Gastroesophageal sphincter (tissue), 3 donors: ENCODE results near the gene DGKI.

Experiments
- POLR2A ChIP-seq, 2 donors: fragments of 450-650 bp; IDR thresholded peaks; one replicate each; pipeline ENCODE4 v1.6.1; 2017; ENCODE audit warnings: antibody characterized with exemption in 2 of 2, mild to moderate bottlenecking in 2 of 2, moderate library complexity in 1 of 2
- POLR2AphosphoS5 ChIP-seq: sonication (generic); formaldehyde crosslinking; IDR thresholded peaks from one replicate; pipeline ENCODE4 v1.6.1; 2017; ENCODE audit warnings: antibody characterized with exemption
- TF ChIP-seq, protein P1 (sequence below), 4 experiments: fragments of 200-600 bp in 2 of 4; fragments of 450-650 bp in 2 of 4; sonication (generic) in 1 of 4; IDR thresholded peaks; one replicate each; pipeline ENCODE4 v1.5.1; 2017 to 2019; ENCODE audit warnings: antibody characterized with exemption in 4 of 4, mild to moderate bottlenecking in 2 of 4, moderate library complexity in 2 of 4

GRCh38 chr7:137578541-137578940, 268.2 kb downstream of the DGKI start:
- TF ChIP-seq POLR2A (IDR thresholded peaks at IDR 0.05): no peak
- TF ChIP-seq, protein P1, sequence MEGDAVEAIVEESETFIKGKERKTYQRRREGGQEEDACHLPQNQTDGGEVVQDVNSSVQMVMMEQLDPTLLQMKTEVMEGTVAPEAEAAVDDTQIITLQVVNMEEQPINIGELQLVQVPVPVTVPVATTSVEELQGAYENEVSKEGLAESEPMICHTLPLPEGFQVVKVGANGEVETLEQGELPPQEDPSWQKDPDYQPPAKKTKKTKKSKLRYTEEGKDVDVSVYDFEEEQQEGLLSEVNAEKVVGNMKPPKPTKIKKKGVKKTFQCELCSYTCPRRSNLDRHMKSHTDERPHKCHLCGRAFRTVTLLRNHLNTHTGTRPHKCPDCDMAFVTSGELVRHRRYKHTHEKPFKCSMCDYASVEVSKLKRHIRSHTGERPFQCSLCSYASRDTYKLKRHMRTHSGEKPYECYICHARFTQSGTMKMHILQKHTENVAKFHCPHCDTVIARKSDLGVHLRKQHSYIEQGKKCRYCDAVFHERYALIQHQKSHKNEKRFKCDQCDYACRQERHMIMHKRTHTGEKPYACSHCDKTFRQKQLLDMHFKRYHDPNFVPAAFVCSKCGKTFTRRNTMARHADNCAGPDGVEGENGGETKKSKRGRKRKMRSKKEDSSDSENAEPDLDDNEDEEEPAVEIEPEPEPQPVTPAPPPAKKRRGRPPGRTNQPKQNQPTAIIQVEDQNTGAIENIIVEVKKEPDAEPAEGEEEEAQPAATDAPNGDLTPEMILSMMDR (IDR thresholded peaks at IDR 0.05): no peak
- TF ChIP-seq POLR2AphosphoS5: no peak
